NCI-H69 (cell line): Measurements from ENCODE around the gene AK8.
A peak's percentile ranks its signal among the peaks of the same experiment; 100 is the strongest.
"Not testable (repeated sequence)": the region's sequence is repeated elsewhere in the genome, so short reads cannot be mapped to it uniquely, and the experiment has no call there.

Experiments
- DNase-seq: peaks from one replicate; lab custom pipeline; 2025; lab: John Stamatoyannopoulos, UW

AK8 gene

GRCh38 chr9:132711846-132712245, 166.2 kb downstream of the AK8 start:
- DNase-seq: no peak

GRCh38 chr9:132711152-132711551, 166.9 kb downstream of the AK8 start:
- not testable (repeated sequence) for DNase-seq

- no peak for DNase-seq
These were observed 167.8 kb downstream of the AK8 start for GRCh38 chr9:132710333-132710732.

GRCh38 chr9:132708769-132709430, 169.2 kb downstream of the AK8 start:
- peak; percentile 25 for DNase-seq

GRCh38 chr9:132708239-132708638, 169.8 kb downstream of the AK8 start:
- no peak for DNase-seq

GRCh38 chr9:132703336-132703735, 174.7 kb downstream of the AK8 start:
- no peak for DNase-seq

- DNase-seq: peak; percentile 16
These were observed 175.8 kb downstream of the AK8 start for GRCh38 chr9:132702254-132702653.

GRCh38 chr9:132699956-132700355, 178.1 kb downstream of the AK8 start:
- no peak for DNase-seq

- DNase-seq: no peak
These were observed 179.1 kb downstream of the AK8 start for GRCh38 chr9:132698989-132699388.

GRCh38 chr9:132697230-132697629, 180.9 kb downstream of the AK8 start:
- no peak for DNase-seq

- DNase-seq: peak; percentile 9
These were observed 183.9 kb downstream of the AK8 start for GRCh38 chr9:132694144-132694543.

GRCh38 chr9:132690696-132691095, 187.4 kb downstream of the AK8 start:
- no peak for DNase-seq

GRCh38 chr9:132683873-132684272, 194.2 kb downstream of the AK8 start:
- no peak for DNase-seq

- DNase-seq: no peak
These were observed 196.5 kb downstream of the AK8 start for GRCh38 chr9:132681561-132681960.

- no peak for DNase-seq
These were observed 198.0 kb downstream of the AK8 start for GRCh38 chr9:132679946-132680625.

GRCh38 chr9:132677976-132678375, 200.1 kb downstream of the AK8 start:
- DNase-seq: no peak
